GM23338 (cell line): ENCODE data around the gene EDN2.

Experiments
- CTCF ChIP-seq, 2 experiments: fragments of 200-600 bp in 1 of 2; sonication (generic) in 1 of 2; conservative IDR thresholded peaks; 2 replicates each; pipeline versions ENCODE4 v1.5.1 to v1.6.1; 2016 to 2017; ENCODE audit warnings: antibody characterized with exemption in 2 of 2, low read depth in 2 of 2, mild to moderate bottlenecking in 2 of 2, moderate library complexity in 1 of 2
- ETS1 ChIP-seq: IDR thresholded peaks from 2 replicates; pipeline ENCODE4 v1.6.1; 2016; ENCODE audit warnings: antibody characterized with exemption
- POLR2AphosphoS5 ChIP-seq: IDR thresholded peaks from 2 replicates; pipeline ENCODE4 v1.6.1; 2016; ENCODE audit warnings: antibody characterized with exemption, low read depth
- REST ChIP-seq: IDR thresholded peaks from one replicate; pipeline ENCODE4 v1.6.1; 2018; ENCODE audit warnings: antibody characterized with exemption; ENCODE audit not compliant: unreplicated experiment
- STAT1 ChIP-seq: IDR thresholded peaks from one replicate; pipeline ENCODE4 v1.6.1; 2016; ENCODE audit warnings: antibody characterized with exemption; ENCODE audit not compliant: unreplicated experiment
- ZNF462 ChIP-seq: fragments of 250-450 bp; sonication (Bioruptor Pico); IDR thresholded peaks from 2 replicates; pipeline ENCODE4 v1.5.0; 2020; ENCODE audit warnings: mild to moderate bottlenecking, moderate library complexity

GRCh38 chr1:41523949-41524675 lies 39.6 kb upstream of the EDN2 start:
- TF ChIP-seq STAT1 (no peak), CTCF (conservative IDR thresholded peaks at IDR 0.05; ENCODE audit: low read depth in 2 of 2) (no peak), POLR2AphosphoS5 (no peak), ETS1 (no peak), REST (no peak), ZNF462 (CRISPR knock-in tag) (no peak)
